Measurements from ENCODE around the gene PHF5A.

PHF5A gene

GRCh38 chr22:41504816-41505215 is 36.3 kb upstream of the PHF5A start:
- Histone ChIP-seq H3K27me3 (replicated peaks; ENCODE audit: control insufficient read depth, insufficient read depth, low read length) (no peaks in the 10 kb centered on the region), H3K9ac (ENCODE audit: low read length) (no peak overlapping the region), H3K4me1 (ENCODE audit: control insufficient read depth, insufficient read depth, low read length) (peaks cover 13% of the 10 kb centered on the region), H3K36me3 (ENCODE audit: control insufficient read depth, insufficient read depth, low read length, severe bottlenecking) (peaks cover 45% of the 10 kb centered on the region), H3K4me3 (ENCODE audit: low read length) (no peak overlapping the region), H3K9me3 (ENCODE audit: control insufficient read depth, low read length) (no peaks in the 10 kb centered on the region)
- no peak for DNase-seq (ENCODE audit: low read depth)

DNA sequence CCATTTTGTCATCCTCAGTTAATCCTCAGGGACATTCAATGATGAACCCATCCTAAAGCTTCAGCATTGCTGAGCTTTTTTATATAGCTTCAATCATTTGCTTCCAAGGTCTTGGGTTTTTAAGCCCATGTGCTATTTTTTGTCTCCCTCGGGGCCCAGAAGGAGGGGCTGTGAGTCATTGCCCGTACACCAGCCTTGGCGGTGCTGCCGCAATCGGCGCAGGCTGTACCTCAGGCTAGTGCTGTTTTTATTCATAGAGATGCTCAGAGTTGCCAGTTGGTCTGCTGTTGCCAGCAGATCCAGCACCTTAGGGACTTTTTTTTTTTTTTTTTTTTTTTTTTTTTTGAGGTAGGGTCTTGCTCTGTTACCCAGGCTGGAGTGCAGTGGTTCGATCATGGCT is 35.9 kb upstream of the PHF5A start:
- H3K4me3 ChIP-seq (ENCODE audit: low read length): no peak overlapping the region
- H3K27me3 ChIP-seq (replicated peaks; ENCODE audit: control insufficient read depth, insufficient read depth, low read length): no peaks in the 10 kb centered on the region
- no peaks in the 10 kb centered on the region for H3K9me3 ChIP-seq (ENCODE audit: control insufficient read depth, low read length)
- no peak for DNase-seq (ENCODE audit: low read depth)
- peaks cover 47% of the 10 kb centered on the region for H3K36me3 ChIP-seq (ENCODE audit: control insufficient read depth, insufficient read depth, low read length, severe bottlenecking)
- no peak overlapping the region for H3K9ac ChIP-seq (ENCODE audit: low read length)
- H3K4me1 ChIP-seq (ENCODE audit: control insufficient read depth, insufficient read depth, low read length): peaks cover 13% of the 10 kb centered on the region

DNA sequence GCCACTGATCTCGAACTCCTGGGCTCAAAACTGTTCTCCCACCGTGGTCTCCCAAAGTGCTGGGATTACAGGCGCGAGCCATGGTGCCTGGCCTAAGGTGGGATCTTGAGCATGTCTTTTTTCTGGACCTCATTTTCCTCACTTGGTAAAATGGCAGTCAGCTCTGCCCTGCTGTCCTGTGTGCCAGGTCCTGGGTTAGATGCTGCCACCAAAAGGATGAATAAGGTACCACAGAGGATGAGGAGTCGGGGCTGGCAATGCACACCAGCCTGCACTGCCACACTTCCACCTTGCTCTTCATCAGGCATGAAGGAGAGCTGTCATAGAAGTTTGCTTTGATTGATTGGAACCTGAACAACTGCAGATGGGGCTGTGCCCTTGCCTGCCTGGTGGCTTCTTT is 32.7 kb upstream of the PHF5A start:
- H3K4me3 ChIP-seq (ENCODE audit: low read length): no peak overlapping the region
- H3K9ac ChIP-seq (ENCODE audit: low read length): no peak overlapping the region
- H3K36me3 ChIP-seq (ENCODE audit: control insufficient read depth, insufficient read depth, low read length, severe bottlenecking): peaks cover 40% of the 10 kb centered on the region
- no peaks in the 10 kb centered on the region for H3K9me3 ChIP-seq (ENCODE audit: control insufficient read depth, low read length)
- DNase-seq (ENCODE audit: low read depth): no peak
- H3K27me3 ChIP-seq (replicated peaks; ENCODE audit: control insufficient read depth, insufficient read depth, low read length): no peaks in the 10 kb centered on the region
- peaks cover 17% of the 10 kb centered on the region for H3K4me1 ChIP-seq (ENCODE audit: control insufficient read depth, insufficient read depth, low read length)

- no peak for DNase-seq (ENCODE audit: low read depth)
- Histone ChIP-seq H3K4me3 (ENCODE audit: low read length) (no peak overlapping the region), H3K36me3 (ENCODE audit: control insufficient read depth, insufficient read depth, low read length, severe bottlenecking) (peaks cover 46% of the 10 kb centered on the region), H3K9me3 (ENCODE audit: control insufficient read depth, low read length) (no peaks in the 10 kb centered on the region), H3K27me3 (replicated peaks; ENCODE audit: control insufficient read depth, insufficient read depth, low read length) (no peaks in the 10 kb centered on the region), H3K9ac (ENCODE audit: low read length) (no peak overlapping the region), H3K4me1 (ENCODE audit: control insufficient read depth, insufficient read depth, low read length) (peaks cover 17% of the 10 kb centered on the region)
Observed at GRCh38 chr22:41500303-41500702, 31.8 kb upstream of the PHF5A start.

GRCh38 chr22:41499624-41500280 is 31.3 kb upstream of the PHF5A start:
- Histone ChIP-seq H3K27me3 (replicated peaks; ENCODE audit: control insufficient read depth, insufficient read depth, low read length) (no peaks in the 10 kb centered on the region), H3K4me3 (ENCODE audit: low read length) (no peak overlapping the region), H3K36me3 (ENCODE audit: control insufficient read depth, insufficient read depth, low read length, severe bottlenecking) (peaks cover 46% of the 10 kb centered on the region), H3K4me1 (ENCODE audit: control insufficient read depth, insufficient read depth, low read length) (peaks cover 16% of the 10 kb centered on the region), H3K9ac (ENCODE audit: low read length) (no peak overlapping the region), H3K9me3 (ENCODE audit: control insufficient read depth, low read length) (no peaks in the 10 kb centered on the region)
- DNase-seq (ENCODE audit: low read depth): no peak

DNA sequence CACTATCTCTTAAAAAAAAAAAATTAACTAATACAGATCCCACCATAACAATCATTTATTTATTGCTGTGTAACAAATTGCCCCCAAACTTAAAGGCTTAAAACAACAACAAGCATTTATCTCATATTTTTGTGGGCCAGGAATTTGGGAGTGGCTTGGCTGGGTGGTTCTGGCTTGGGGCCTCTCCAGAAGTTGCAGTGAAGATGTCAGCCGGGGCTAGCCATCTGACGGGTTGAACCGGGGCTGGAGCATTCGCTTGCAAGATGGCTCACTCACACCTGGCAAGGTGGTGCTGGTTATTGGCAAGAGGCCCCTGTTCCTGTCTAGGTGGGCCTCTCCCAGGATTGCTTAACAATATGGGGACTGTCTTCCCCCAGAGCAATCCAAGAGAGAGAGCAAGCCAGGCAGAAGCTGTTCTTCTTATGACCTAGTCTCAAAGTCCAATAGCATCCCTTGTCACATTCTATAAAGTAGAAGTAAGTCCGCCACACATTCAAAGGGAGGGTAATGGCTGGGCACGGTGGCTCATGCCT is 29.9 kb upstream of the PHF5A start:
- Histone ChIP-seq H3K9me3 (ENCODE audit: control insufficient read depth, low read length) (no peaks in the 10 kb centered on the region), H3K36me3 (ENCODE audit: control insufficient read depth, insufficient read depth, low read length, severe bottlenecking) (peaks cover 41% of the 10 kb centered on the region), H3K4me3 (ENCODE audit: low read length) (no peak overlapping the region), H3K27me3 (replicated peaks; ENCODE audit: control insufficient read depth, insufficient read depth, low read length) (no peaks in the 10 kb centered on the region), H3K4me1 (ENCODE audit: control insufficient read depth, insufficient read depth, low read length) (peaks cover 12% of the 10 kb centered on the region), H3K9ac (ENCODE audit: low read length) (no peak overlapping the region)
- no peak for DNase-seq (ENCODE audit: low read depth)

DNA sequence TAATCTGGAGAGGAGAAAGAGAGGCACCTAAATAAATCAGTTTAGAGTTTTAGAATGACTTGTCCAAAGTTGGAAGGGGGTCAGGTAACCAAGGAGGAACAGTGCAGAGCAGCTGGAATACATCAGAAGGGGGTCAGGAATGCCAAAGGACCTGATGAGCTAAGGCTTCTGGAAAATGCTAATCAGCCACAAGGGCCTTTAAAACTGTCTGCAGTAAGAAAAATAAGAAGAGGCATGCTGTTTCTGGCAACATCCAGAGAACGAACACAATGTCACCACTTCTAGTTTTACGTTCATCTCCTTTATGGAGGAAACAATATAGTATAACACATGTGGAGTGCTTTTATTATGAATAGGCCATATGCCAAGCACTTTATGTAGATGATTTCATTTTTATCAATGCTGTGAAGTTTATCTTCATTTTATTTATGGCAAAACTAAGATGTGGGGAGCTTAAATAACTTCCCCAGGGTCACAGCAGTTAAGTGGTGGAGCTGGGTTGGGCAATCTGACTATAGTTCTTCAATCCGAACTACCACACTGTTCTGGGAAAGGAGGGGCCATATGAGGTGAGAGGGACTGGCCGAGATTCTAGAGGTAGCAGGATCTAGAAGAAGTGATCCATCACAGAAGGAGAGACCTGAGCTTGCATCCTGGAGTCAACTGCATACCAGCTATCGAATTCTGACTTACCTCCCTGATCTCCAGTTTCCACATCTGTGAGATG is 23.0 kb upstream of the PHF5A start:
- Histone ChIP-seq H3K27me3 (replicated peaks; ENCODE audit: control insufficient read depth, insufficient read depth, low read length) (no peaks in the 10 kb centered on the region), H3K9ac (ENCODE audit: low read length) (peak overlapping the region; percentile 25), H3K4me1 (ENCODE audit: control insufficient read depth, insufficient read depth, low read length) (peaks cover 26% of the 10 kb centered on the region), H3K36me3 (ENCODE audit: control insufficient read depth, insufficient read depth, low read length, severe bottlenecking) (peaks cover 9% of the 10 kb centered on the region), H3K9me3 (ENCODE audit: control insufficient read depth, low read length) (no peaks in the 10 kb centered on the region), H3K4me3 (ENCODE audit: low read length) (no peak overlapping the region)
- DNase-seq (ENCODE audit: low read depth): no peak

DNA sequence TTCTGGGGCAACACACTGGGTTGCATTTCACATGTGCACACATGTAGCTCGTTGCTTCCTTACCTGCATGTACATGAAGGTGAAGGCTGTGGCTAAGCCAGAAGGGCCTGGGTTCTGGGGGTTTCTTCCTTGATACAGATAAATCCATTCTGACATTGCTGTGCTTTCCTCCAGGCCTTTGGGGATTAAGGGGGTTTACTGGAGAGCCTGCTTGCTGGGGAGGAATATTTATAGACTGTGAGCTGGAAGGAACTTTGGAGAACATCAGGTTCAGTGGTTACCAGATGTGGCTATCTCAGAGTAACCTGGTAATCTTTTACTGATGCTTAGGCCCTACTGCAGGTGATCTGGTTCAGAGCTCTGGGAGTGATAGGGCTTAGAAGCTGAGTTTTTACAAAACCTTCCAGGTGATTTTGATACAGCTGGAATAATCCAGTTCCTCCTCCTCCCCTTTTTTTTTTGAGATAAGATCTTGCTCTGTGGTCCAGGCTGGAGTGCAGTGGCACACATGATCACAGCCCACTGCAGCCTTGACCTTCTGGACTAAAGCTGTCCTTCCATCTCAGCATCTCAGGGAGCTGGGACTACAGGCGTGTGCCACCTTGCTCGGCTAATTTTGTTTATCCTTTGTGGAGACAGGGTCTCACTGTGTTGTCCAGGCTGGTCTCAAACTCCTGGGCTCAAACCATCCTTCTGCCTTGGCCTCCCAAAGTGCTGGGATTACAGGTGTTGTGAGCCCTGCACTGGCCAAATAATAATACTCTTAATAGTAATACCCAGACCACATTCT is 20.3 kb upstream of the PHF5A start:
- H3K36me3 ChIP-seq (ENCODE audit: control insufficient read depth, insufficient read depth, low read length, severe bottlenecking): no peaks in the 10 kb centered on the region
- H3K9me3 ChIP-seq (ENCODE audit: control insufficient read depth, low read length): no peaks in the 10 kb centered on the region
- no peaks in the 10 kb centered on the region for H3K27me3 ChIP-seq (replicated peaks; ENCODE audit: control insufficient read depth, insufficient read depth, low read length)
- no peak overlapping the region for H3K4me3 ChIP-seq (ENCODE audit: low read length)
- DNase-seq (ENCODE audit: low read depth): no peak
- no peak overlapping the region for H3K9ac ChIP-seq (ENCODE audit: low read length)
- H3K4me1 ChIP-seq (ENCODE audit: control insufficient read depth, insufficient read depth, low read length): peaks cover 26% of the 10 kb centered on the region

- H3K9me3 ChIP-seq (ENCODE audit: control insufficient read depth, low read length): no peaks in the 10 kb centered on the region
- DNase-seq (ENCODE audit: low read depth): no peak
Observed at GRCh38 chr22:41488076-41488475, 19.6 kb upstream of the PHF5A start.

GRCh38 chr22:41487037-41487935 is 18.8 kb upstream of the PHF5A start:
- DNase-seq (ENCODE audit: low read depth): no peak
- Histone ChIP-seq H3K9ac (ENCODE audit: low read length) (no peak overlapping the region), H3K36me3 (ENCODE audit: control insufficient read depth, insufficient read depth, low read length, severe bottlenecking) (no peaks in the 10 kb centered on the region), H3K9me3 (ENCODE audit: control insufficient read depth, low read length) (no peaks in the 10 kb centered on the region), H3K27me3 (replicated peaks; ENCODE audit: control insufficient read depth, insufficient read depth, low read length) (no peaks in the 10 kb centered on the region), H3K4me1 (ENCODE audit: control insufficient read depth, insufficient read depth, low read length) (peaks cover 38% of the 10 kb centered on the region), H3K4me3 (ENCODE audit: low read length) (no peak overlapping the region)

More at GRCh38 chr22:41488076-41488475, 19.6 kb upstream of the PHF5A start:
- H3K27me3 ChIP-seq (replicated peaks; ENCODE audit: control insufficient read depth, insufficient read depth, low read length): no peaks in the 10 kb centered on the region
- H3K4me1 ChIP-seq (ENCODE audit: control insufficient read depth, insufficient read depth, low read length): peaks cover 30% of the 10 kb centered on the region
- H3K4me3 ChIP-seq (ENCODE audit: low read length): no peak overlapping the region
- no peak overlapping the region for H3K9ac ChIP-seq (ENCODE audit: low read length)
- H3K36me3 ChIP-seq (ENCODE audit: control insufficient read depth, insufficient read depth, low read length, severe bottlenecking): no peaks in the 10 kb centered on the region
